Gastroesophageal sphincter (tissue), 3 donors: Measurements from ENCODE around the gene EPS8L1.
"Not testable (repeated sequence)": the region's sequence is repeated elsewhere in the genome, so short reads cannot be mapped to it uniquely, and the experiment has no call there.

Experiments used
- CTCF ChIP-seq, 4 experiments: fragments of 200-600 bp in 2 of 4; fragments of 450-650 bp in 2 of 4; sonication (generic) in 1 of 4; IDR thresholded peaks; one replicate each; pipeline ENCODE4 v1.5.1; 2017 to 2019; ENCODE audit warnings: antibody characterized with exemption in 4 of 4, mild to moderate bottlenecking in 2 of 4, moderate library complexity in 2 of 4
- POLR2AphosphoS5 ChIP-seq: sonication (generic); formaldehyde crosslinking; IDR thresholded peaks from one replicate; pipeline ENCODE4 v1.6.1; 2017; ENCODE audit warnings: antibody characterized with exemption

GRCh38 chr19:55107252-55107651 lies 31.6 kb downstream of the EPS8L1 start:
- not testable (repeated sequence) for TF ChIP-seq CTCF (IDR thresholded peaks at IDR 0.05); POLR2AphosphoS5
